NCI-H1105 (cell line): Measurements from ENCODE around the gene DLL1.
A peak's percentile ranks its signal among the peaks of the same experiment; 100 is the strongest.
"Not testable (repeated sequence)": the region's sequence is repeated elsewhere in the genome, so short reads cannot be mapped to it uniquely, and the experiment has no call there.

Experiments used
- DNase-seq: peaks from one replicate; lab custom pipeline; 2025; lab: John Stamatoyannopoulos, UW

Gene DLL1

GRCh38 chr6:170266061-170266825, 24.6 kb downstream of the DLL1 start:
- no peak for DNase-seq

DNA sequence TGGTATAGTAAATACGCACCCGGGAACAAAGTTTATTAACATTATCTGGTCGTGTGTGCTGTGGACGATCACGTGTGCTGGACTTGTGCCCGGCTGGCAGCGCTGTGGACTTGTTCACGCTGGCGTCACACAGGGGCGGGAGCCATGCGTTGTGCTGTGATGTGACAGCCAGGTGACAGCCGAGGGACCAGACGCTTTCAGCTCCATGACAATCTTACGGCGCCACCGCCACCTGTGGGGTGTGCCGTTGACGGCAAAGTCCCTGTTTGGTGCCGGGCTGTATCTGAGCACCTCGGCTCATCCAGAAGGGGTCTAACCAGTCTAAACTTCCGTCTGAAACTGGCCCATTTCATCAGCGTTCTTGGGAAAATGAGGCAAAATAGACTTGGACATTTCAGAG, 25.2 kb downstream of the DLL1 start:
- DNase-seq = peak; percentile 67

- DNase-seq = not testable (repeated sequence)
These were observed 26.2 kb downstream of the DLL1 start for GRCh38 chr6:170264644-170265043.

GRCh38 chr6:170264086-170264485, 26.8 kb downstream of the DLL1 start:
- DNase-seq = no peak

GRCh38 chr6:170263410-170263809, 27.5 kb downstream of the DLL1 start:
- DNase-seq = no peak

DNA sequence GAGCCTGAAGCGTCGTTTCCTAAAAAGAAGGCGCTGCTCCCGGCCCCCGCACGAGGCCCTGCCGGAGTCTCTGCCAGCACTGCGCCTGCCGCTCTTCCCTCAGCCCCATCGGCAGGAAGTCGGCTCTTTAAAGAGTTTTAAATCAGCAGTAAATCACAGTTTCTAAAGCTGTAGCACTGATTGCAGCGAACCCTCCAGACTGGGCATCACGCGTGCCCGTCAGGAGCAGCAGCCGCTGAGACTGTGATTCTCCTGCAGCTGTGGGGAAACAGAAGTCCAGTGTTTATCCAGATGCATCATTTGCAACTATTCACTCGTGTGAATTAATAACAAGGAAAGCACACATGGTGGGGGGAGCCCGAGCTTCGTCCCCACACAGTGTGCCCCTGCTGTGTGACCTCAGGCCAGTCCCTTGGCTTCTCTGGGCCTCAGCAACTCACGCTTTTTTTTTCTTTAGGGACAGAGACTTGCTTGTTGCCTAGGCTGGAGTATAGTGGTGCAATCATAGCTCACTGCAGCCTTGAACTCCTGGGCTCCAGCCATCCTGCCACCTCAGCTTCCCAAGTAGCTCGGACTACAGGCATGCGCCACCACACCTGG, 28.3 kb downstream of the DLL1 start:
- no peak for DNase-seq

GRCh38 chr6:170261643-170262488, 29.0 kb downstream of the DLL1 start:
- no peak for DNase-seq

GRCh38 chr6:170260686-170261085, 30.2 kb downstream of the DLL1 start:
- no peak for DNase-seq

- DNase-seq = no peak
These were observed 31.6 kb downstream of the DLL1 start for GRCh38 chr6:170259278-170259677.

DNA sequence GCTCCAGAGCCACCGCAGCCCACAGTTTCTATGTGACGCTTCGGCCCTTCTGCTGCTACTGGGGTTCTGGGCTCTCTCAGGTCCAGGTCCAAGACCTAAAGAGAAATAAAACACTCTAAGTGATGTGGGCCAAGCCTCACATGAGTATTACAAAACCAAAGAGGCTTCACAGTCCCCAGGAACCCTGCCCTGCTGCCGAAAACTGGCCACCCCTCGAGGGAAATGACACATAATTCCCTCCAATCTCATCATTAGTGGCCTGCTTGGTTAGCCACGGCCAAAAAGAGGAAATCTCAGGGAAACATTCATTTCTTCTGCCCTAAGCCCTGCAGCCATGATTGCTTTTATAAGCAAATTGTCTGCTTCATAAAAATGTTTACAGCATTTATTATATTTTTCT, 32.5 kb downstream of the DLL1 start:
- DNase-seq = no peak

DNA sequence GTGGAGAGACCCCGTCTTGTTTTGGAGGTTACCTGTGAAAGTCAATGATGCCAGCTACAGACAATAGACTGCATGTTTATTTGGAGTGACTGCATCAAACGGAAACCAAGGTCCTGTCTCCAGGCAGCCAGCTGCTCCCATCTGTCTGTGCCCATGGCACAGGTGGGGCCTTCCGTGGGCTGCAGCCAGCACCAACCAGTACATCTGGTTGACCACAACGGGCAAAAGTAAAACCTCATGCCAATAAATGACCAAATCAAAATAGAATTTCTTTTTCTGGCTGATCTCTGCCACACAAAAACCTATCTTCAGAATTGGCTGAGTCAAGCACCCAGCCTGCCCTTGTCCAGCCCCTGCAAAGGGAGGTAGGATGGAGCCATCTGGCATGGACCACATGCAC, 33.5 kb downstream of the DLL1 start:
- no peak for DNase-seq

DNA sequence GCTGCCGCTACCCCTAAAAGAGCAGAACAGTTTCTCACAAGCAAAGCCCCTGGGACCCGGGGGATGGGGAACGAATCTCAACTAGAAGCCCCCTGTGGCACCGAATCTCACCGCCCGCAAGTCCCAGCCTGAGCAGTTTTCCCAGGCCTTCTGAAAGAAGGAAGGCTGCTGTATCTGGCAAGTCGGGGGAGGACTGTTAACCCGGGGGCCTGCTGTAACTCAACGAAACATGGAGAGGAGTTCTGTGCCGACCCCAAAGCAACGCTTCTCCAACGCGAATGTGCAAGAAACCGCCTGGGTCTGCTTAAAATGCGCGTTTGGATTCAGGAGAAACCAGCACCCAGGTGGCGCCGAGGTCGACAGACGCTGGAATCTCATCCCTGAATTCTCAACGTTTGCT, 34.2 kb downstream of the DLL1 start:
- no peak for DNase-seq

DNA sequence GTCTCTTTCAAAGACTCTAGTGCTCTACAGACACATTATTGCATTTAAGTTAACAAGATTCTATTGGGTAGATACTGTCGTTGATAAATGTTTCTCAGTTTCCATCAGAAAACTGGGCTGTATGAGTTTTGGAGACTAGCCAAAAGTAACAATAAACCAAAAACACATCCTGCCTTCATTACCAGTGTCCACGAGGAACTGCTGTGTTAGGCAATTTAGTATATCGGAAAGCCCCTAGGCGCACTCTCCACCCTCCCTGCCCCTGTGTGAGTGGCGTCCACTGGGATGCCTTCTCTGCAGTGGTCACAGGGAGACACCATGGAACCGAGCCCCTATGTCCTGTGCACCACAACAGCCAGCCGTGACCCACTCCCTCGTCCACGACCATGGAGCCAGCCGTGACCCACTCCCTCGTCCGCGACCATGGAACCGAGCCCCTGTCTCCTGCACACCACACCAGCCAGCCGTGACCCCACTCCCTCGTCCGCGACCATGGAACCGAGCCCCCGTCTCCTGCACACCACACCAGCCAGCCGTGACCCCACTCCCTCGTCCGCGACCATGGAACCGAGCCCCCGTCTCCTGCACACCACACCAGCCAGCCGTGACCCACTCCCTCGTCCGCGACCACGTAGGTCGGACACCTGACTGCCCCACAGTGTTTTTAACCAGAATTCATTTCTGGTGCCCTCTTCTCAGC, 35.3 kb downstream of the DLL1 start:
- DNase-seq = no peak

- no peak for DNase-seq
These were observed 36.3 kb downstream of the DLL1 start for GRCh38 chr6:170254315-170255213.

DNA sequence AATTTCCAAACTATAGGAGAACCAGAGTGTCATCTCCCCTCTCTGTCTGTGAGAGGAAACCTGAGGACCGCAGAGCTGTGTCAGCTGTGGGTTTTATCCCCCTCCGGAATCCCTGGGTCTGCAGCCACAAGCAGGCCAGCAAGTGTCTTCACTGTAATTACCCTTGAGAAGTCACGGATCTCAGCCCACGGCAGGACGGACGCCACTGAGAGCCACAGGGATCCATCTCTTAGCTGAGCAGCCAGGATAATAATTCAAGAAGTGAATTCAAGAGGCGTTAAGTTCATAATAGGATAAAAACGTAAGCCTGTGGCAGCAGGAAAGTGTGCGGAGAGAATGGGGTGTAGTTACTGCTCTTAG, 37.0 kb downstream of the DLL1 start:
- no peak for DNase-seq

DNA sequence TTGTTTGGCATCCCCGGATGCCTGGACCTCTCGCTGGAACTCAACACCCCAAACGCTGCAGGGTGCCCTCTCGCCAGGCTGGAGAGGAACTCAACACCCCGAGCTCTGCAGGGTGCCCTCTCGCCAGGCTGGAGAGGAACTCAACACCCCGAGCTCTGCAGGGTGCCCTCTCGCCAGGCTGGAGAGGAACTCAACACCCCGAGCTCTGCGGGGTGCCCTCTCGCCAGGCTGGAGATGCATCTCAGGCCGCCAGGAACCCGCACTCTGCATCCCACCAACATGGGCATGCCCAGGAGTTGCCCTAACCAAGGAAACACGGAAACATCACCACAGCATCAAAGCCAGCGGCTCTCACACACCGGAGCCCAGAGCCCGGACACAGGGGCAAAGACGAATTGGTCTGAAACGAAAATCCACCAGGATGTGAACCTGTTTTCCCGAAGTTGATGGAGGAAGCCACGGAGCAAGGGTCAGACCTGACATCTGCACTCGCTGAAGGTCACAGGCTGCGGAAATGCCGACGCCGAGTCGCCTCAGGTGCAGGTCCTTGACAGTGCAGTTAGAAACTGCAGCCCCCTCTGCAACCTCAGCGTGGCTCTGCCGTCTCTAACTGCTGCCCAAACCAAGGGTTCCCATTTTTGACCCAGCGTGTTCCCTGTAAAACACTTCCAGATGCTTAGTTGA, 37.5 kb downstream of the DLL1 start:
- DNase-seq = no peak

DNA sequence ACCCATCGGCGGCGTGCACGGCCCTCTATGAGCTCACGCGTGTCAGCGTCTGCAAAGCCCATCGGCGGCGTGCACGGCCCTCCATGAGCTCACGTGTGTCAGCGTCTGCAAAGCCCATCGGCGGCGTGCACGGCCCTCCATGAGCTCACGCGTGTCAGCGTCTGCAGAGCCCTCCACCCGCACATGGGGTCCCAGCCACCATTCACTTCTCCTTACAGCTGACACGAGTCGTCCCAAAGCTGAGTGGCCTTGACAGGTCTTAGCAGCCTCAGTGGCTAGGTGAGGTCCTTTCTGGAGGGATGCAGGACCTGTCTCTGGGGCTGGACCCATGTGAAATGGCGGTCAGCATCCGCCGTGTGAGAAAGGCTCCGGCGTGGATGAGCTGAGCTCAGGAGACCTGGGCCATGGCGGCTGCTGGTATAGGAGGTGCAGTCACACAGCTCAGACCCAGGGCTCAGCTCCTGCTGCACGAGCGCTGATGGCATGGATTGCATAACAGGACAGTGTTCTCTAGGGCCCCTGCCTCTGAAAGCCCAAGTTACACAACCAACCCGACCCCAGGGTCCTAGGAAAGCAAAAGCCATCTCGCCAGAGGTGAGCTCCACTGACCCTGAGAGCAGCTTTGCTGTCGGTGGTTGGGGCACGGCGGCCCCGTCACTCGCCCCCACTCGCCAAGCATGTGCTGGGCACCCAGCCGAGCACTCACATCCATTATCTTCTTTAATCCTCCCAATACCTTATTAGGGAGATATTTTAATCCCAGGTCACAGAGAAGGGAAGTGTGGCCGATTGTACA, 38.9 kb downstream of the DLL1 start:
- no peak for DNase-seq

GRCh38 chr6:170250981-170251775, 39.7 kb downstream of the DLL1 start:
- DNase-seq = no peak

DNA sequence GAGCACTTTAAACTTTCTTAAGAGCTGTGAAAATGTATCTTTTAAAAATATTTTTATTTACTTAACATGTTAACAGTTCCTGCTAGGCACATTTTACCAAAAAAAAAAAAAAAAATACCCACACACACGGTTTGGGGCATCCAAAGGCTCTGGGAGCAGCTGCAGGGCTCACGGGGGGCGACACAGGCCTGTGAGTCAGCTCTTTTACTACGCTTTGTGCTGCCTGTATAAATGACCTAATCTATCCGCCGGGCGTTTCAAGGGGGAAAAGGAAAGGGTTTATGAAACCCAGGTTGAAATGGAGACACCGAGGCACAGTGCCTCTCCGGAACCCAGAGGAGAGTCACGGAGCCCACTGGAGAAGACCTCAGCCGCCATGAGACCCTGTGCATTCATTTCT, 40.4 kb downstream of the DLL1 start:
- DNase-seq = no peak
